ENCODE results near the gene KAZALD1. TPM values are rescaled to one million over a fixed set of nuclear protein-coding genes. Genes with fewer than 3 reads are reported as not detected.

Gene KAZALD1
- total and polyA plus RNA-seq, 4 donors = 12.4 to 20.7 (median 15.3) TPM

GRCh38 chr10:101113890-101114403 lies 52.2 kb downstream of the KAZALD1 start:
- Histone ChIP-seq H3K27me3 (ENCODE audit: control insufficient read depth in 1 of 2, insufficient read depth in 2 of 2, low read length in 1 of 2) (peaks cover 0 to 1% of the 10 kb centered on the region in 2 donors), H3K4me3 (ENCODE audit: low read length in 2 of 2) (no peak overlapping the region)
- ATAC-seq (ENCODE audit: low FRiP score) = no peak

GRCh38 chr10:101114646-101115045 lies 52.9 kb downstream of the KAZALD1 start:
- Histone ChIP-seq H3K27me3 (ENCODE audit: control insufficient read depth in 1 of 2, insufficient read depth in 2 of 2, low read length in 1 of 2) (peaks cover 0 to 1% of the 10 kb centered on the region in 2 donors), H3K4me1 (ENCODE audit: control insufficient read depth in 1 of 2, insufficient read depth in 2 of 2, low read length in 2 of 2) (no peaks in the 10 kb centered on the region)
- WGBS, 2 donors = 60 to 79% methylated on average over 2 of the region's 2 CpGs

More at GRCh38 chr10:101113890-101114403, 52.2 kb downstream of the KAZALD1 start:
- Histone ChIP-seq H3K36me3 (ENCODE audit: control insufficient read depth in 1 of 2, insufficient read depth in 2 of 2, low read length in 1 of 2) (no peaks in the 10 kb centered on the region), H3K4me1 (ENCODE audit: control insufficient read depth in 1 of 2, insufficient read depth in 2 of 2, low read length in 2 of 2) (no peaks in the 10 kb centered on the region), H3K27ac (ENCODE audit: low read depth in 1 of 2, low read length in 2 of 2) (no peak overlapping the region), H3K9me3 (ENCODE audit: control insufficient read depth, low read length) (no peaks in the 10 kb centered on the region)
- intact Hi-C loops (cut with DNase I) = no loop called here
- 66 to 70% methylated on average over 2 of the region's 2 CpGs for WGBS, 2 donors
- DNase-seq = no peak

More at GRCh38 chr10:101114646-101115045, 52.9 kb downstream of the KAZALD1 start:
- Histone ChIP-seq H3K4me3 (ENCODE audit: low read length in 2 of 2) (no peak overlapping the region), H3K27ac (ENCODE audit: low read depth in 1 of 2, low read length in 2 of 2) (no peak overlapping the region), H3K36me3 (ENCODE audit: control insufficient read depth in 1 of 2, insufficient read depth in 2 of 2, low read length in 1 of 2) (no peaks in the 10 kb centered on the region), H3K9me3 (ENCODE audit: control insufficient read depth, low read length) (no peaks in the 10 kb centered on the region)
- DNase-seq (peak in 1 of 2 donors; percentile 8), ATAC-seq (ENCODE audit: low FRiP score) (no peak)
- intact Hi-C loops (cut with DNase I) = no loop called here

Other genes with a start within 250 kb of the KAZALD1 start
- gene SLF2, start 149.0 kb upstream of the KAZALD1 start, total RNA-seq = 10 to 100 TPM; 20.3 to 38.3 TPM
- 10 to 100 TPM in 1 of 2 donors, 1 to 10 TPM in 1; 5.6 to 13.2 TPM for gene SLF2, start 149.0 kb upstream of the KAZALD1 start, polyA plus RNA-seq
- gene SEMA4G, start 92.5 kb upstream of the KAZALD1 start, total RNA-seq = 1 to 10 TPM; 1.5 to 4.2 TPM
- gene SEMA4G, start 92.5 kb upstream of the KAZALD1 start, polyA plus RNA-seq = 1 to 10 TPM; 2.1 to 7.5 TPM
- gene MRPL43, start 74.5 kb upstream of the KAZALD1 start, total RNA-seq = 10 to 100 TPM; 38.9 to 59.8 TPM
- 100 to 1,000 TPM in 1 of 2 donors, 10 to 100 TPM in 1; 69.4 to 104 TPM for gene MRPL43, start 74.5 kb upstream of the KAZALD1 start, polyA plus RNA-seq
- 1 to 10 TPM; 4.6 to 5.7 TPM for gene TWNK, start 74.4 kb upstream of the KAZALD1 start, total RNA-seq
- gene TWNK, start 74.4 kb upstream of the KAZALD1 start, polyA plus RNA-seq = 1 to 10 TPM; 3.0 to 4.5 TPM
- gene LZTS2, start 62.2 kb upstream of the KAZALD1 start, total RNA-seq = 10 to 100 TPM; 94.0 to 95.3 TPM
- gene LZTS2, start 62.2 kb upstream of the KAZALD1 start, polyA plus RNA-seq = 100 to 1,000 TPM in 1 of 2 donors, 10 to 100 TPM in 1; 38.3 to 108 TPM
- gene PDZD7, start 30.9 kb upstream of the KAZALD1 start, total RNA-seq = 1 to 10 TPM; 1.1 to 1.6 TPM
- 1 to 10 TPM in 1 of 2 donors, under 1 TPM in 1; 0.97 to 3.9 TPM for gene PDZD7, start 30.9 kb upstream of the KAZALD1 start, polyA plus RNA-seq
- gene SFXN3, start 30.8 kb upstream of the KAZALD1 start, total RNA-seq = 100 to 1,000 TPM in 1 of 2 donors, 10 to 100 TPM in 1; 91.5 to 113 TPM
- gene SFXN3, start 30.8 kb upstream of the KAZALD1 start, polyA plus RNA-seq = 10 to 100 TPM; 42.6 to 97.1 TPM
- gene TLX1, start 69.3 kb downstream of the KAZALD1 start, total RNA-seq = not detected
- under 1 TPM in 1 of 2 donors, not detected in 1; 0.13 TPM for gene TLX1, start 69.3 kb downstream of the KAZALD1 start, polyA plus RNA-seq
- not detected for gene LBX1, start 167.5 kb downstream of the KAZALD1 start, total RNA-seq
- not detected for gene LBX1, start 167.5 kb downstream of the KAZALD1 start, polyA plus RNA-seq

Measured in aorta (tissue), 5 donors.